Suprapubic skin (tissue), 4 donors: ENCODE results near the gene RERE. TPM values are rescaled to one million over a fixed set of nuclear protein-coding genes. Genes with fewer than 3 reads are reported as not detected.
"Not testable (repeated sequence)": the region's sequence is repeated elsewhere in the genome, so short reads cannot be mapped to it uniquely, and the experiment has no call there.

Source experiments
- DNase-seq, 2 donors: peaks; one replicate each; pipeline ENCODE4 v3.0.0-alpha.2; 2019; ENCODE audit warnings: low spot score in 2 of 2
- H3K27ac ChIP-seq: fragments of 200-600 bp; sonication (generic); one replicate; pipeline ENCODE4 v1.5.1; 2019
- H3K27me3 ChIP-seq: fragments of 200-600 bp; sonication (generic); one replicate; pipeline ENCODE4 v1.5.1; 2019
- H3K36me3 ChIP-seq: fragments of 200-600 bp; sonication (generic); one replicate; pipeline ENCODE4 v1.5.1; 2019
- H3K4me1 ChIP-seq: fragments of 200-600 bp; sonication (generic); one replicate; pipeline ENCODE4 v1.5.1; 2019
- H3K4me3 ChIP-seq: fragments of 200-600 bp; sonication (generic); one replicate; pipeline ENCODE4 v1.5.1; 2019; ENCODE audit warnings: mild to moderate bottlenecking
- H3K9me3 ChIP-seq: fragments of 200-600 bp; sonication (generic); one replicate; pipeline ENCODE4 v1.5.1; 2019
- CTCF ChIP-seq, 2 donors: fragments of 200-600 bp in 1 of 2; fragments of 450-650 bp in 1 of 2; sonication (generic) in 1 of 2; IDR thresholded peaks; one replicate each; pipeline ENCODE4 v1.5.1; 2016 to 2019; ENCODE audit warnings: antibody characterized with exemption in 2 of 2, mild to moderate bottlenecking in 1 of 2, moderate library complexity in 1 of 2
- EP300 ChIP-seq: sonication (generic); formaldehyde crosslinking; IDR thresholded peaks from one replicate; pipeline ENCODE4 v1.6.1; 2017; ENCODE audit warnings: antibody characterized with exemption
- POLR2A ChIP-seq, 2 donors: fragments of 450-650 bp; IDR thresholded peaks; one replicate each; pipeline ENCODE4 v1.6.1; 2017; ENCODE audit warnings: antibody characterized with exemption in 2 of 2, mild to moderate bottlenecking in 2 of 2, moderate library complexity in 2 of 2
- POLR2AphosphoS5 ChIP-seq, 3 donors: sonication (generic); formaldehyde crosslinking; IDR thresholded peaks; one replicate each; pipeline ENCODE4 v1.6.1; 2017; ENCODE audit warnings: antibody characterized with exemption in 3 of 3
- WGBS: methylation state at CpG from one replicate; pipeline ENCODE4 v1.1.5; 2018; 5-methylcytosine and 5-hydroxymethylcytosine counted together
- total RNA-seq, 4 donors: library from RNA; depleted of rRNA; stranded (reverse); fragments of >200 nt; gene quantifications; one replicate each; pipeline ENCODE4 v1.1.0, GENCODE V29; 2016

Gene RERE
- total RNA-seq, 4 donors from 2014 or later = 43.4 to 113 (median 83.3) TPM

- no peaks in the 10 kb centered on the region for H3K9me3 ChIP-seq
- WGBS = 18% methylated on average over 9 of the region's 9 CpGs
- peak overlapping the region; percentile 75 for H3K27ac ChIP-seq
- TF ChIP-seq POLR2A (IDR thresholded peaks at IDR 0.05) = no peak
- no peak for TF ChIP-seq CTCF (IDR thresholded peaks at IDR 0.05)
- no peak for TF ChIP-seq EP300
- no peak for DNase-seq
- no peak overlapping the region for H3K4me3 ChIP-seq
- no peaks in the 10 kb centered on the region for H3K27me3 ChIP-seq
- peaks cover 2% of the 10 kb centered on the region for H3K36me3 ChIP-seq
- peaks cover 29% of the 10 kb centered on the region for H3K4me1 ChIP-seq
Measured at GRCh38 chr1:8510041-8510823, 307.2 kb downstream of the RERE start.

- TF ChIP-seq EP300 = no peak
- no peak for TF ChIP-seq POLR2AphosphoS5 (IDR thresholded peaks at IDR 0.05)
- no peak for TF ChIP-seq POLR2A (IDR thresholded peaks at IDR 0.05)
- Histone ChIP-seq H3K27ac (peak overlapping the region; percentile 75), H3K36me3 (peaks cover 3% of the 10 kb centered on the region), H3K4me1 (peaks cover 23% of the 10 kb centered on the region), H3K27me3 (no peaks in the 10 kb centered on the region), H3K9me3 (no peaks in the 10 kb centered on the region), H3K4me3 (no peak overlapping the region)
- WGBS = 88% methylated on average over 7 of the region's 7 CpGs
- no peak for DNase-seq
Measured at GRCh38 chr1:8509579-8509978, 307.9 kb downstream of the RERE start.

- no peaks in the 10 kb centered on the region for H3K27me3 ChIP-seq
- no peak overlapping the region for H3K4me3 ChIP-seq
- no peaks in the 10 kb centered on the region for H3K9me3 ChIP-seq
- H3K36me3 ChIP-seq = peaks cover 6% of the 10 kb centered on the region
- no peak overlapping the region for H3K27ac ChIP-seq
- TF ChIP-seq CTCF (IDR thresholded peaks at IDR 0.05) (no peak), EP300 (no peak), POLR2AphosphoS5 (IDR thresholded peaks at IDR 0.05) (no peak), POLR2A (IDR thresholded peaks at IDR 0.05) (no peak)
- DNase-seq = no peak
- WGBS = 80% methylated on average over 11 of the region's 11 CpGs
- peaks cover 25% of the 10 kb centered on the region for H3K4me1 ChIP-seq
Measured at GRCh38 chr1:8506995-8507615, 310.3 kb downstream of the RERE start.

GRCh38 chr1:8506456-8506855, 311.0 kb downstream of the RERE start:
- 82% methylated on average over 1 of the region's 1 CpG for WGBS

GRCh38 chr1:8503842-8504241, 313.6 kb downstream of the RERE start:
- Histone ChIP-seq H3K36me3 (peaks cover 6% of the 10 kb centered on the region), H3K27ac (no peak overlapping the region), H3K4me3 (no peak overlapping the region), H3K4me1 (peaks cover 7% of the 10 kb centered on the region), H3K9me3 (no peaks in the 10 kb centered on the region), H3K27me3 (no peaks in the 10 kb centered on the region)
- TF ChIP-seq POLR2AphosphoS5 (IDR thresholded peaks at IDR 0.05) (no peak), CTCF (IDR thresholded peaks at IDR 0.05) (no peak), POLR2A (IDR thresholded peaks at IDR 0.05) (no peak), EP300 (no peak)
- 91% methylated on average over 2 of the region's 2 CpGs for WGBS
- no peak for DNase-seq

More at GRCh38 chr1:8506456-8506855, 311.0 kb downstream of the RERE start:
- DNase-seq = no peak
- H3K36me3 ChIP-seq = peaks cover 6% of the 10 kb centered on the region
- TF ChIP-seq POLR2AphosphoS5 (IDR thresholded peaks at IDR 0.05) (no peak), POLR2A (IDR thresholded peaks at IDR 0.05) (no peak)
- H3K27me3 ChIP-seq = no peaks in the 10 kb centered on the region
- no peak overlapping the region for H3K4me3 ChIP-seq
- peaks cover 25% of the 10 kb centered on the region for H3K4me1 ChIP-seq
- no peak overlapping the region for H3K27ac ChIP-seq
- no peaks in the 10 kb centered on the region for H3K9me3 ChIP-seq

GRCh38 chr1:8502949-8503348, 314.5 kb downstream of the RERE start:
- not testable (repeated sequence) for DNase-seq, H3K36me3 ChIP-seq, H3K4me3 ChIP-seq, H3K27ac ChIP-seq, H3K27me3 ChIP-seq, H3K9me3 ChIP-seq
- WGBS = 76% methylated on average over 2 of the region's 4 CpGs
- H3K4me1 ChIP-seq = peaks cover 11% of the 10 kb centered on the region
